HepG2 (cell line): Measurements from ENCODE around the gene UBR7. TPM values are rescaled to one million over a fixed set of nuclear protein-coding genes. Genes with fewer than 3 reads are reported as not detected.
A peak's percentile ranks its signal among the peaks of the same experiment; 100 is the strongest.

Experiments used
- ATAC-seq: fragments of 200-7000 bp; cut with Tn5 transposase; 3 replicates; pipeline ENCODE4 v1.9.1; 2020; ENCODE audit warnings: mild to moderate bottlenecking, moderate library complexity
- BruUV-seq: library from RNA; stranded (reverse); fragments of 400-500 nt; replicated peaks from 2 replicates; lab custom pipeline; 2021; lab: Mats Ljungman, UMichigan
- CTCF ChIA-PET: fragments of 300-600 bp; formaldehyde crosslinking; extraction: SDS; loops from one replicate; lab custom pipeline; 2021; ENCODE audit warnings: low total read pairs, inconsistent platforms, low intra/inter-chr PET ratio; lab: Yijun Ruan, JAX
- POLR2A ChIA-PET: fragments of 350-600 bp; sonication (Branson Sonifier 250); formaldehyde crosslinking; loops from one replicate; lab custom pipeline; 2020; ENCODE audit warnings: antibody characterized with exemption, inconsistent platforms; lab: Yijun Ruan, JAX
- DNase-seq: peaks from one replicate; pipeline ENCODE4 v3.0.0-alpha.2; 2015; ENCODE audit warnings: low spot score
- FAIRE-seq: peaks from 3 replicates; lab custom pipeline; 2011; peaks lifted over from hg19 to GRCh38; lab: Jason Lieb, UNC
- H2AFZ ChIP-seq: one replicate; pipeline ENCODE4 v1.6.1; 2011; ENCODE audit warnings: low read length, inconsistent platforms
- H3K27ac ChIP-seq: fragments of 300-600 bp; 3 replicates; pipeline ENCODE4 v1.8.0; 2011; ENCODE audit warnings: mixed run types, mild to moderate bottlenecking, mixed read lengths, low read length, inconsistent platforms; ENCODE audit not compliant: insufficient read depth; ENCODE audit errors: extremely low read length
- H3K27me3 ChIP-seq, 2 experiments: fragments of 200-600 bp in 1 of 2; 2 replicates in 1 of 2; 3 replicates in 1 of 2; pipeline versions ENCODE4 v1.6.0 to v1.8.0; 2011; ENCODE audit warnings: low read length in 2 of 2, mild to moderate bottlenecking in 2 of 2, moderate library complexity in 2 of 2, inconsistent platforms in 1 of 2; ENCODE audit not compliant: insufficient read depth in 2 of 2, control insufficient read depth in 1 of 2
- H3K36me3 ChIP-seq, 2 experiments: fragments of 200-600 bp in 1 of 2; replicated peaks in 1 of 2; 2 replicates in 1 of 2; 3 replicates in 1 of 2; pipeline versions ENCODE4 v1.5.1 to v1.8.0; 2011; ENCODE audit warnings: low read length in 2 of 2, inconsistent platforms in 1 of 2; ENCODE audit not compliant: insufficient read depth in 2 of 2, control insufficient read depth in 1 of 2
- H3K4me1 ChIP-seq: 2 replicates; pipeline ENCODE4 v1.5.1; 2012; ENCODE audit warnings: low read length, inconsistent platforms; ENCODE audit not compliant: insufficient read depth
- H3K4me2 ChIP-seq: 2 replicates; pipeline ENCODE4 v1.6.0; 2011; ENCODE audit warnings: low read depth, low read length, inconsistent platforms
- H3K4me3 ChIP-seq, 3 experiments: fragments of 200-600 bp in 1 of 3; sonication (generic), shearing (Covaris generic) in 1 of 3; replicated peaks in 1 of 3; 2 replicates each; pipeline ENCODE4 v1.5.1; 2011 to 2016; ENCODE audit warnings: low read length in 3 of 3, inconsistent platforms in 2 of 3, low read depth in 2 of 3, mild to moderate bottlenecking in 2 of 3, control low read depth in 1 of 3, mixed read lengths in 1 of 3; ENCODE audit not compliant: insufficient read depth in 1 of 3
- H3K79me2 ChIP-seq: one replicate; pipeline ENCODE4 v1.6.1; 2011; ENCODE audit warnings: low read length, inconsistent platforms; ENCODE audit not compliant: insufficient read depth
- H3K9ac ChIP-seq: 2 replicates; pipeline ENCODE4 v1.6.0; 2011; ENCODE audit warnings: mild to moderate bottlenecking, low read depth, low read length, inconsistent platforms; ENCODE audit not compliant: insufficient read depth
- H3K9me3 ChIP-seq: 2 replicates; pipeline ENCODE4 v1.5.1; 2012; ENCODE audit warnings: mild to moderate bottlenecking, low read length
- H4K20me1 ChIP-seq: 2 replicates; pipeline ENCODE4 v1.6.0; 2011; ENCODE audit warnings: inconsistent platforms, mild to moderate bottlenecking, low read length, moderate library complexity; ENCODE audit not compliant: insufficient read depth
- DPF2 ChIP-seq: sonication (generic); formaldehyde crosslinking; IDR thresholded peaks from 2 replicates; pipeline ENCODE4 v1.4.0; 2020; ENCODE audit warnings: mild to moderate bottlenecking, low read depth, missing genetic modification reagents, borderline replicate concordance
- GATAD2A ChIP-seq: IDR thresholded peaks from 2 replicates; pipeline ENCODE4 v1.6.1; 2016
- MXI1 ChIP-seq: IDR thresholded peaks from 3 replicates; pipeline ENCODE4 v1.6.1; 2012; ENCODE audit warnings: low read depth, low read length, inconsistent platforms, borderline replicate concordance
- SETDB1 ChIP-seq: sonication (generic); formaldehyde crosslinking; IDR thresholded peaks from 2 replicates; pipeline ENCODE4 v1.5.1; 2020; ENCODE audit warnings: missing genetic modification reagents, mild to moderate bottlenecking, borderline replicate concordance
- STAT5B ChIP-seq: sonication (generic); formaldehyde crosslinking; IDR thresholded peaks from 2 replicates; pipeline ENCODE4 v1.4.0; 2020; ENCODE audit warnings: missing genetic modification reagents
- THAP11 ChIP-seq: IDR thresholded peaks from 2 replicates; pipeline ENCODE4 v1.6.1; 2016; ENCODE audit warnings: missing biosample characterization, missing genetic modification reagents
- ZC3H4 ChIP-seq: sonication (generic); formaldehyde crosslinking; IDR thresholded peaks from 2 replicates; pipeline ENCODE4 v1.4.0; 2020; ENCODE audit warnings: missing genetic modification reagents, borderline replicate concordance
- ZFP36 ChIP-seq: fragments of 150-350 bp; IDR thresholded peaks from 2 replicates; pipeline ENCODE4 v1.6.1; 2018; ENCODE audit warnings: borderline replicate concordance, low read length, low read depth; ENCODE audit not compliant: partially characterized antibody
- ZIK1 ChIP-seq: sonication (generic); formaldehyde crosslinking; IDR thresholded peaks from 2 replicates; pipeline ENCODE4 v1.5.0; 2020; ENCODE audit warnings: mild to moderate bottlenecking, low read depth, missing genetic modification reagents, borderline replicate concordance
- ZNF430 ChIP-seq: sonication (generic); formaldehyde crosslinking; IDR thresholded peaks from 2 replicates; pipeline ENCODE4 v1.9.0; 2021; ENCODE audit warnings: mild to moderate bottlenecking, missing genetic modification reagents
- ZNF567 ChIP-seq: sonication (generic); formaldehyde crosslinking; IDR thresholded peaks from 2 replicates; pipeline ENCODE4 v1.8.1; 2023; ENCODE audit warnings: mild to moderate bottlenecking, missing genetic modification reagents, borderline replicate concordance
- ZNF83 ChIP-seq: sonication (generic); formaldehyde crosslinking; IDR thresholded peaks from 2 replicates; pipeline ENCODE4 v1.4.0; 2020; ENCODE audit warnings: missing genetic modification reagents, mild to moderate bottlenecking, borderline replicate concordance
- WGBS: methylation state at CpG from one replicate; pipeline ENCODE4 v1.1.6; 2017; ENCODE audit warnings: low lambda C conversion rate; 5-methylcytosine and 5-hydroxymethylcytosine counted together
- in situ Hi-C: cut with HindIII; loops from 2 replicates; pipeline ENCODE4 v1.10.0; 2017; ENCODE audit warnings: low pct_unique_long_range_greater_than_20kb; ENCODE audit not compliant: extremely low pct_ligation_motif_present
- intact Hi-C: fragments of 100-400 bp; cut with micrococcal nuclease; formaldehyde crosslinking; loops from one replicate; pipeline ENCODE4 v1.10.0; 2022; ENCODE audit not compliant: unreplicated experiment
- polyA plus RNA-seq, 8 experiments: library from polyadenylated mRNA; depleted of rRNA in 3 of 8; stranded (reverse) in 7 of 8; unstranded in 1 of 8; fragments of >200 nt; fragmentation: Illumina TruSeq in 4 of 8; extraction: Trizol in 4 of 8; gene quantifications; 2 replicates each; pipeline versions ENCODE4 v1.2.1 to v1.2.3, GENCODE V29; 2011 to 2016; ENCODE audit warnings: low read depth in 4 of 8, missing spikeins in 1 of 8, mixed read lengths in 1 of 8; ENCODE audit not compliant: insufficient read depth in 1 of 8
- total RNA-seq, 5 experiments: library from RNA; depleted of rRNA; stranded (reverse); fragments of >200 nt; fragmentation: Illumina TruSeq; extraction: Trizol; gene quantifications; 2 replicates each; pipeline ENCODE4 v1.2.3, GENCODE V29; 2016; ENCODE audit warnings: low read depth in 1 of 5

The UBR7 gene
- total and polyA plus RNA-seq, 2 of the 13 experiments (the other 11 are each of a cell fraction or from before 2014, with no cell fraction given): 11.0 to 19.7 TPM

DNA sequence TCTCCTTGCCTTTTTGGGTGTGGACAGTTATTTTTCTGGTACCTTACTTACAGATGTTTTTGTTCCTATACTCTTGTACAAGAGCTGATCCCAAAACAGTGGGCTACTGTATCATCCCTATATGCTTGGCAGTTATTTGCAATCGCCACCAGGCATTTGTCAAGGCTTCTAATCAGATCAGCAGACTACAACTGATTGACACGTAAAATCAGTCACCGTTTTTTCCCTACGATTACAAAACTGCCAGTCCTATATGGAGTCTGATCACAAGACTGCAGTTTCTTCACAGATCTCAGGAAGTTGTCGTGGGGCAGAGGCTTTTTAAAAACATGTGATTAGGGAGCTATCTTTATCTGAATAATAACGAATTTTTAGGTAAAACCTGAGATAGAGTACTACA, 20.6 kb upstream of the UBR7 start:
- peak overlapping the region; percentile 55; the same call in 1 of the 2 replicates for H3K4me2 ChIP-seq
- H3K36me3 ChIP-seq: peaks cover 4 to 24% of the 10 kb centered on the region in 2 experiments; a peak in 3 of 5 replicates
- no peaks in the 10 kb centered on the region for H4K20me1 ChIP-seq
- H3K9me3 ChIP-seq: no peaks in the 10 kb centered on the region
- no peak overlapping the region for H3K27ac ChIP-seq
- DNase-seq: no peak
- peak overlapping the region; percentile 39; the same call in 1 of the 2 replicates for H3K9ac ChIP-seq
- TSS peak; percentile 64 for BruUV-seq
- H3K79me2 ChIP-seq: peaks cover 28% of the 10 kb centered on the region
- TF ChIP-seq ZFP36: no peak
- TF ChIP-seq ZIK1: no peak
- TF ChIP-seq STAT5B: no peak
- TF ChIP-seq ZNF567 (CRISPR knock-in tag): no peak
- no peak for TF ChIP-seq GATAD2A
- TF ChIP-seq ZNF430 (CRISPR knock-in tag): no peak
- no peak for TF ChIP-seq ZC3H4 (CRISPR knock-in tag)
- no peak for TF ChIP-seq THAP11 (CRISPR knock-in tag)
- TF ChIP-seq DPF2 (CRISPR knock-in tag): no peak
- no peak for TF ChIP-seq SETDB1
- TF ChIP-seq MXI1: no peak
- no peak for TF ChIP-seq ZNF83 (CRISPR knock-in tag)
- 90% methylated on average over 6 of the region's 6 CpGs for WGBS
- no peak overlapping the region; a peak in 1 of 6 replicates for H3K4me3 ChIP-seq
- POLR2A ChIA-PET: no interaction called here
- H3K27me3 ChIP-seq: no peaks in the 10 kb centered on the region; a peak in 1 of 5 replicates
- no peak for FAIRE-seq
- intact Hi-C loops (no loop called here), in situ Hi-C loops (no loop called here)
- peaks cover 30% of the 10 kb centered on the region for H3K4me1 ChIP-seq
- no peak for ATAC-seq
- H2AFZ ChIP-seq: no peak overlapping the region
- CTCF ChIA-PET: no interaction called here
